Activated CD8-positive, alpha-beta T cell treated with anti-CD3 and anti-CD28 coated beads, Interleukin-2, amount 10 ng/mL, durations not matched to agents 7 days and 5 days (primary cell): Measurements from ENCODE around the gene ADGRF1. TPM values are rescaled to one million over a fixed set of nuclear protein-coding genes. Genes with fewer than 3 reads are reported as not detected.

Experiments used
- ATAC-seq: fragments of 150-1000 bp; cut with Tn5 transposase; one replicate; pipeline ENCODE4 v1.10.0; 2021; ENCODE audit warnings: moderate library complexity
- CTCF ChIA-PET: fragments of 350-600 bp; sonication (Branson Sonifier 250); formaldehyde crosslinking; loops from one replicate; lab custom pipeline; 2021; ENCODE audit warnings: antibody characterized with exemption; lab: Charles Lee
- POLR2A ChIA-PET: fragments of 350-600 bp; sonication (Branson Sonifier 250); formaldehyde crosslinking; loops from one replicate; lab custom pipeline; 2021; ENCODE audit warnings: antibody characterized with exemption; lab: Charles Lee
- DNase-seq: peaks from one replicate; pipeline ENCODE4 v3.0.0-alpha.2; 2020
- H3K27ac Mint-ChIP-seq: one replicate; pipeline ENCODE4 v1.8.0; 2021; ENCODE audit warnings: mild to moderate bottlenecking, mixed read lengths
- H3K27me3 Mint-ChIP-seq: one replicate; pipeline ENCODE4 v1.8.0; 2021; ENCODE audit warnings: low read depth, mixed read lengths
- H3K36me3 Mint-ChIP-seq: one replicate; pipeline ENCODE4 v1.8.0; 2021; ENCODE audit warnings: low read depth, mixed read lengths
- H3K4me1 Mint-ChIP-seq: one replicate; pipeline ENCODE4 v1.8.0; 2021; ENCODE audit warnings: low read depth, mixed read lengths
- H3K4me3 Mint-ChIP-seq: one replicate; pipeline ENCODE4 v1.8.0; 2021; ENCODE audit warnings: mild to moderate bottlenecking, mixed read lengths
- H3K9me3 Mint-ChIP-seq: one replicate; pipeline ENCODE4 v1.8.0; 2022; ENCODE audit warnings: mixed read lengths; ENCODE audit not compliant: insufficient read depth
- total RNA-seq, 2 experiments: library from RNA; stranded (reverse); gene quantifications; one replicate each; pipeline ENCODE4 v1.2.3, GENCODE V29; 2021

The ADGRF1 gene
- total RNA-seq, 2 experiments from 2014 or later: not detected

DNA sequence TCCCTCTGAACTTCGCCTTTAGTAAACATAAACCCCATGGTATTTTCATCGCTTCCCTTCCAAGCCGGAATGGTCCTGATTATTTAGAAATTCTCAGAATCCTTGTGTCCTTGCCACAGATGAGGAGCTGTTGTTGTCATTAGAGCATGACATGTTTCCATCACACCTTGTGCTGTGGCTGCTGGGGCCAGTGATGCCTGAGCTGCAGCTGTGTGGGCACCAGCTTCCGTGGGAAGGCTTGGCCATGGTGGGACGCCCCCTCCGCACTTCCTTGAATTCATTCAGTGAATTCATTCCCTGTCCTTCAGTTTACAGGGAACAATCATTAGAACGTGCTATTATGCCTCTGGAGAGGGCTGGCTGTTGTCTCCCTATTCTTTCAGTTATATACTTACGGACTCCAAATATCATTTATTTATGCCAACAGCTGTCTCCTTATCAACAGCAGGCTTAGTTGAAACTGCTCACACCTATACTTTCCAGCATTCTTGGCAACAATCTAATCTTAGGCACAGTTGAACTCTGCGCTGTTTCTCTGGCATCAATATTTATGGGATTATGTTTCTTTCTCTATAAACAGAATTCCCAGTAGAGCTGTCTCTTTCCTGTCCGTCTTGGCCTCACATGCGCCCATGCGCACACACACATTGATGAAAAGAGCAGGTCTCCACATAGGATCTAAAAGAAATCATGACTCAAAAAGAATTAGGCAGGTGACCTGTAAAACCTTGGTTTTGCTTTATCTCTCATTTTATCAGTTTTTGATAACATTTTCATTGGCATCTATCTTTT lies 9.0 kb downstream of the ADGRF1 start:
- H3K36me3 Mint-ChIP-seq: no peaks in the 10 kb centered on the region
- peaks cover 12% of the 10 kb centered on the region for H3K27me3 Mint-ChIP-seq

DNA sequence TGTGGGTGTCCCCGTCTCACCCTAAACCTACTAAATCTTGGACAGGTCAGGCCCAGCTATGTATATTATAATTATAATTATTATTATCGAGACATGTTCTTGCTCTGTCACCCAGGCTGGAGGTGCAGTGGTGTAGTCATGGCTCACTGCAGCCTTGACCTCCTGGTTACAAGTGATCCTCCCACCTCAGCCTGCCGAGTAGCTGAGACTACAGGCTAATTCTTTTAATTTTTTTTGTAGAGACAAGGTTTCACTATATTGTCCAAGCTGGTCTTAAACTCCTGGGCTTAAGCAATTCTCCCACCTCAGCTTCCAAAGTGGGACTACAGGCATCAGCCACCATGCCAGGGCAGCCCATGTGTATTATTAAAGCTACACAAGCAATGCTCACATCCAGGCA lies 10.5 kb downstream of the ADGRF1 start:
- Mint-ChIP-seq H3K4me1 (no peaks in the 10 kb centered on the region), H3K27ac (no peak overlapping the region), H3K9me3 (no peaks in the 10 kb centered on the region), H3K4me3 (no peak overlapping the region), H3K27me3 (peaks cover 12% of the 10 kb centered on the region), H3K36me3 (no peaks in the 10 kb centered on the region)
- DNase-seq (no peak), ATAC-seq (no peak)
- ChIA-PET CTCF (interaction anchor here (1.5 kb wide), 1 partner anchor 16 kb away, joined by 3 read pairs; no protein-coding TSS in a partner anchor), POLR2A (no interaction called here)

More for the DNA sequence above, 9.0 kb downstream of the ADGRF1 start:
- Mint-ChIP-seq H3K27ac (no peak overlapping the region), H3K9me3 (no peaks in the 10 kb centered on the region), H3K4me1 (no peaks in the 10 kb centered on the region), H3K4me3 (no peak overlapping the region)
- ChIA-PET POLR2A (no interaction called here), CTCF (interaction anchor here (1.5 kb wide), 1 partner anchor 14 kb away, joined by 3 read pairs; no protein-coding TSS in a partner anchor)
- no peak for ATAC-seq
- DNase-seq: no peak

GRCh38 chr6:47029865-47030561 lies 12.1 kb downstream of the ADGRF1 start:
- H3K4me3 Mint-ChIP-seq: no peak overlapping the region
- H3K27me3 Mint-ChIP-seq: peaks cover 9% of the 10 kb centered on the region
- no peaks in the 10 kb centered on the region for H3K36me3 Mint-ChIP-seq
- ChIA-PET POLR2A (no interaction called here), CTCF (no interaction called here)
- H3K27ac Mint-ChIP-seq: no peak overlapping the region
- DNase-seq (no peak), ATAC-seq (no peak)
- H3K9me3 Mint-ChIP-seq: no peaks in the 10 kb centered on the region
- H3K4me1 Mint-ChIP-seq: no peaks in the 10 kb centered on the region

GRCh38 chr6:47028835-47029360 lies 13.2 kb downstream of the ADGRF1 start:
- no peak for DNase-seq
- CTCF ChIA-PET: no interaction called here
- Mint-ChIP-seq H3K27ac (no peak overlapping the region), H3K4me3 (no peak overlapping the region), H3K27me3 (peaks cover 4% of the 10 kb centered on the region), H3K4me1 (no peaks in the 10 kb centered on the region), H3K9me3 (no peaks in the 10 kb centered on the region), H3K36me3 (no peaks in the 10 kb centered on the region)
- POLR2A ChIA-PET: no interaction called here
- no peak for ATAC-seq

GRCh38 chr6:47027315-47027714 lies 14.8 kb downstream of the ADGRF1 start:
- Mint-ChIP-seq H3K4me3 (no peak overlapping the region), H3K36me3 (no peaks in the 10 kb centered on the region), H3K4me1 (no peaks in the 10 kb centered on the region), H3K27me3 (peaks cover 4% of the 10 kb centered on the region), H3K9me3 (no peaks in the 10 kb centered on the region), H3K27ac (no peak overlapping the region)
- DNase-seq (no peak), ATAC-seq (no peak)
- CTCF ChIA-PET: no interaction called here
- POLR2A ChIA-PET: no interaction called here

GRCh38 chr6:47026679-47027078 lies 15.5 kb downstream of the ADGRF1 start:
- H3K36me3 Mint-ChIP-seq: no peaks in the 10 kb centered on the region
- DNase-seq (no peak), ATAC-seq (no peak)
- H3K27ac Mint-ChIP-seq: no peak overlapping the region
- H3K27me3 Mint-ChIP-seq: peaks cover 4% of the 10 kb centered on the region
- H3K4me1 Mint-ChIP-seq: no peaks in the 10 kb centered on the region
- POLR2A ChIA-PET: no interaction called here
- CTCF ChIA-PET: no interaction called here
- H3K9me3 Mint-ChIP-seq: no peaks in the 10 kb centered on the region
- no peak overlapping the region for H3K4me3 Mint-ChIP-seq

GRCh38 chr6:47023573-47023972 lies 18.6 kb downstream of the ADGRF1 start:
- ChIA-PET POLR2A (no interaction called here), CTCF (interaction anchor here (2.2 kb wide), 1 partner anchor 24 kb away, joined by 6 read pairs; no protein-coding TSS in a partner anchor)
- DNase-seq (no peak), ATAC-seq (no peak)
- H3K27me3 Mint-ChIP-seq: no peaks in the 10 kb centered on the region
- no peak overlapping the region for H3K4me3 Mint-ChIP-seq
- no peaks in the 10 kb centered on the region for H3K36me3 Mint-ChIP-seq
- no peaks in the 10 kb centered on the region for H3K4me1 Mint-ChIP-seq
- no peaks in the 10 kb centered on the region for H3K9me3 Mint-ChIP-seq
- no peak overlapping the region for H3K27ac Mint-ChIP-seq

DNA sequence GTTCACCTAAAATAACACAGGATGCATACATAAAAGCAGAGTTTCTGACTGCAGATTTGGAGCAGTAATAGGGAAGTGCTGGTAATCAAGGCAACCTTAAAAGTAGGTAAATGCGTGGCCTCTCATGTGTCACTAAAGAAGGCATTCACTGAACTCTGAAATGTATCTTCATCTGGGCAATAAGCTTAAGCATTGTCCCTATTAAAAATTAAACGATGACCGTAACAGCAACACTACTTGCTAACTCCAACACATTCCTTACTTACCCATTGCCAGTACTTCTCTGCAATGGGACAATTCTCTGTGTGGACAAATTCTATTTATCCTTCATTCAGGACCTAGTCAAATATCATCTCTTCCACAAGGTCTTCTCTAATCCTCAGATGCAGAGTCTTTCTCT lies 19.9 kb downstream of the ADGRF1 start:
- Mint-ChIP-seq H3K9me3 (no peaks in the 10 kb centered on the region), H3K27me3 (no peaks in the 10 kb centered on the region), H3K27ac (no peak overlapping the region), H3K4me3 (no peak overlapping the region), H3K4me1 (no peaks in the 10 kb centered on the region), H3K36me3 (no peaks in the 10 kb centered on the region)
- ATAC-seq (no peak), DNase-seq (no peak)
- ChIA-PET POLR2A (no interaction called here), CTCF (no interaction called here)

- Mint-ChIP-seq H3K27ac (no peak overlapping the region), H3K27me3 (no peaks in the 10 kb centered on the region), H3K36me3 (no peaks in the 10 kb centered on the region), H3K4me1 (no peaks in the 10 kb centered on the region), H3K4me3 (no peak overlapping the region), H3K9me3 (no peaks in the 10 kb centered on the region)
- no peak for DNase-seq
- CTCF ChIA-PET: no interaction called here
- POLR2A ChIA-PET: no interaction called here
- no peak for ATAC-seq
Observed at GRCh38 chr6:47019941-47020340, 22.2 kb downstream of the ADGRF1 start.

DNA sequence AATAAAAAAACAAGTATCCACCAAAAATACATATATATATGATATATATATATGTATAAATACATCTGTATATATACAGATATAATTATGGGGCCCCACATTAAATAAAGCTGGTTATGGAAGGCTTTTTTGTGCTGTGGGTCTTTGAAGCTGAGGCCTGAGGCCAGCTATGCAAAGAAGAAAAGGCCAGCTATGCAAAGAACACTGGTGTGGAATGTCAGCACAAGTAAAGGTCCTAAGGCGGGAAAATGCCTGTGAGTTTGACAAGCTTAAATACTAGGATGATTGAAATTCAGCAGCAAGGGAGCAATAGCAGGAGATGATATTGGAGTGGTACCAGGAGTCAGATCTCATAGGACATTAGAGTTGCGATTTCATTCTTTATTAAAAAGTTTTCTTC lies 25.2 kb downstream of the ADGRF1 start:
- Mint-ChIP-seq H3K27ac (no peak overlapping the region), H3K4me3 (no peak overlapping the region), H3K36me3 (no peaks in the 10 kb centered on the region), H3K4me1 (no peaks in the 10 kb centered on the region), H3K27me3 (no peaks in the 10 kb centered on the region), H3K9me3 (peaks cover 6% of the 10 kb centered on the region)
- DNase-seq (no peak), ATAC-seq (no peak)
- POLR2A ChIA-PET: no interaction called here
- CTCF ChIA-PET: no interaction called here

DNA sequence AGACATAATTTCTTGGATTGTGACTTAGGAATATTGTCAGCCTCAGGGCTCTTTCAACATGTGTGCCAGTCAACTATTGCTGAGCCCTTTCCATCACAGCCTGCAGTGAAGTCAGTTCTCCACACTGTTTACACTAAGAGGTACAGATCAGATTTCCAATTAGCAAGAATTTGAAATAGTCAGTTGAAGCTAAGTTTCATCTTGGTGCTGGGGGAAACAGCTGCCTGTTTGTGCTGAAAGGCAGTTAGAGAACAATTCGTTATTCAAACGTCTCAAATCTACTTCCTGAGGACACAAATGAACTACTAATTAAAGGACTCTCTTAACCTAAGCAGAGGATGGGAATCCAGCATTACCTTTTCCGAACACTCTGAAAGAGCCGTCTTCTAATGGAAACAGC lies 25.9 kb downstream of the ADGRF1 start:
- CTCF ChIA-PET: no interaction called here
- DNase-seq (no peak), ATAC-seq (no peak)
- Mint-ChIP-seq H3K27ac (no peak overlapping the region), H3K4me1 (no peaks in the 10 kb centered on the region), H3K9me3 (peaks cover 6% of the 10 kb centered on the region), H3K4me3 (no peak overlapping the region), H3K36me3 (no peaks in the 10 kb centered on the region), H3K27me3 (no peaks in the 10 kb centered on the region)
- POLR2A ChIA-PET: no interaction called here

DNA sequence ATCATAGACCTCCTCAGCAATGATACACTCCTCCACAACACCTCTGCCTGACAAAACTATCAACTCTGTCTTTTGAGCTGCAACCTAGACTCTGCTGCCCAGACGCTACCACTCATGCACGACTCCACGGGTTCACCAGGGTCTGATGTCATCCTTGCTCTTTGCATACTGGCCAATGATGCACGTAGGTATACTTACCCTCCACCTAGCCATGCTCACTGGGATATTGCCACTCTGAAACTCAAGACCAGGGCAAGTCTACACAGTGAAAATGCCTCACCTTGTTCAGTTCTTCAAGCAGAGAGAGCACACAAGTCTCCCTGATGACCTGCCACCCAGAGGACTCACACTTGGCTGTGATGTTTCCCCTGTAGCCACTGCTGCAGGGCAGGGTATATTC lies 27.7 kb downstream of the ADGRF1 start:
- no peak overlapping the region for H3K27ac Mint-ChIP-seq
- no peak for ATAC-seq
- ChIA-PET CTCF (no interaction called here), POLR2A (no interaction called here)
- no peaks in the 10 kb centered on the region for H3K4me1 Mint-ChIP-seq
- no peak overlapping the region for H3K4me3 Mint-ChIP-seq
- no peak for DNase-seq
- no peaks in the 10 kb centered on the region for H3K36me3 Mint-ChIP-seq
- no peaks in the 10 kb centered on the region for H3K27me3 Mint-ChIP-seq
- H3K9me3 Mint-ChIP-seq: peaks cover 6% of the 10 kb centered on the region
